KMS-11 (cell line): ENCODE measurements around the gene XRCC6.

Experiments
- H2AFZ ChIP-seq: fragments of 200-600 bp; sonication (generic); 2 replicates; pipeline ENCODE4 v1.6.1; 2016; ENCODE audit warnings: antibody characterized with exemption, mixed run types, low read depth
- H3K27ac ChIP-seq: fragments of 200-600 bp; sonication (generic); 2 replicates; pipeline ENCODE4 v1.6.1; 2016; ENCODE audit warnings: mild to moderate bottlenecking, mixed run types
- H3K27me3 ChIP-seq: fragments of 200-600 bp; sonication (generic); 2 replicates; pipeline ENCODE4 v1.6.1; 2017; ENCODE audit warnings: mild to moderate bottlenecking, low read depth, mixed run types, moderate library complexity; ENCODE audit not compliant: insufficient read depth
- H3K36me3 ChIP-seq: fragments of 200-600 bp; sonication (generic); 2 replicates; pipeline ENCODE4 v1.6.1; 2017; ENCODE audit warnings: mild to moderate bottlenecking, mixed run types; ENCODE audit not compliant: insufficient read depth
- H3K4me1 ChIP-seq: fragments of 200-600 bp; sonication (generic); 2 replicates; pipeline ENCODE4 v1.6.1; 2016; ENCODE audit warnings: mild to moderate bottlenecking, low read depth, mixed run types; ENCODE audit not compliant: poor library complexity, severe bottlenecking
- H3K4me2 ChIP-seq: fragments of 200-600 bp; sonication (generic); 2 replicates; pipeline ENCODE4 v1.7.0; 2016; ENCODE audit warnings: mild to moderate bottlenecking, mixed run types
- H3K4me3 ChIP-seq: fragments of 200-600 bp; sonication (generic); IDR thresholded peaks from 2 replicates; pipeline ENCODE4 v1.6.1; 2017; ENCODE audit warnings: low read depth, low read length, mixed read lengths; ENCODE audit not compliant: insufficient read depth
- H3K79me2 ChIP-seq: fragments of 200-600 bp; sonication (generic); 2 replicates; pipeline ENCODE4 v1.6.1; 2016; ENCODE audit warnings: low read depth, mixed run types; ENCODE audit not compliant: insufficient read depth
- H3K9ac ChIP-seq: fragments of 200-600 bp; sonication (generic); 2 replicates; pipeline ENCODE4 v1.6.1; 2016; ENCODE audit warnings: mild to moderate bottlenecking, mixed run types
- H4K20me1 ChIP-seq: fragments of 200-600 bp; sonication (generic); 2 replicates; pipeline ENCODE4 v1.6.1; 2016; ENCODE audit warnings: mild to moderate bottlenecking, mixed run types; ENCODE audit not compliant: insufficient read depth
- CTCF ChIP-seq: fragments of 200-600 bp; sonication (generic); conservative IDR thresholded peaks from 2 replicates; pipeline ENCODE4 v1.6.1; 2017; ENCODE audit warnings: low read depth, mild to moderate bottlenecking, antibody characterized with exemption, low read length, moderate library complexity, mixed read lengths

The XRCC6 gene

GRCh38 chr22:41579297-41579996 is 41.6 kb upstream of the XRCC6 start:
- Histone ChIP-seq H3K4me1 (peaks cover 11% of the 10 kb centered on the region), H3K27ac (no peak overlapping the region), H3K9ac (no peak overlapping the region), H2AFZ (no peak overlapping the region), H4K20me1 (no peaks in the 10 kb centered on the region), H3K79me2 (no peaks in the 10 kb centered on the region), H3K27me3 (no peaks in the 10 kb centered on the region), H3K4me2 (no peak overlapping the region), H3K4me3 (no peak overlapping the region), H3K36me3 (no peaks in the 10 kb centered on the region)
- no peak for TF ChIP-seq CTCF

DNA sequence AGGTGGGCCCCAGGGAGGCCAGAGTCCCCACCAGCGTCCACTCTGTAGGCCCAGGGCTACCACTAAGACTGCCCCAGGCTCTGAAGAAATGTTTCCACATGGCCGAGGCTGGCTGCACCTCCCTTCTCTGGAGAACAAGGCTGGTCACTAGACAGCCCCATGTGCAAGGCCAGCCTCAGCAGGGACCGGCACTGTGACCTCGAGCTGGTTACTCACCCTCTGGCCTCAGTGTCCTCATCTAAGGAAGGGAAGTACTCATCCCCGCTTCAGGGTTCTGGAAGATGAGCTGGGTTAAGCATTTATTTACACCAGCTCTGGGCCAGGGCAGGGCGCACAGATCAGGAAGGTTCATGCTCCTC is 41.1 kb upstream of the XRCC6 start:
- no peak overlapping the region for H3K27ac ChIP-seq
- no peak for TF ChIP-seq CTCF
- no peak overlapping the region for H3K4me3 ChIP-seq
- H3K9ac ChIP-seq: no peak overlapping the region
- no peaks in the 10 kb centered on the region for H4K20me1 ChIP-seq
- H3K36me3 ChIP-seq: no peaks in the 10 kb centered on the region
- H3K4me1 ChIP-seq: peaks cover 11% of the 10 kb centered on the region
- H3K27me3 ChIP-seq: no peaks in the 10 kb centered on the region
- H2AFZ ChIP-seq: no peak overlapping the region
- no peaks in the 10 kb centered on the region for H3K79me2 ChIP-seq
- H3K4me2 ChIP-seq: no peak overlapping the region

DNA sequence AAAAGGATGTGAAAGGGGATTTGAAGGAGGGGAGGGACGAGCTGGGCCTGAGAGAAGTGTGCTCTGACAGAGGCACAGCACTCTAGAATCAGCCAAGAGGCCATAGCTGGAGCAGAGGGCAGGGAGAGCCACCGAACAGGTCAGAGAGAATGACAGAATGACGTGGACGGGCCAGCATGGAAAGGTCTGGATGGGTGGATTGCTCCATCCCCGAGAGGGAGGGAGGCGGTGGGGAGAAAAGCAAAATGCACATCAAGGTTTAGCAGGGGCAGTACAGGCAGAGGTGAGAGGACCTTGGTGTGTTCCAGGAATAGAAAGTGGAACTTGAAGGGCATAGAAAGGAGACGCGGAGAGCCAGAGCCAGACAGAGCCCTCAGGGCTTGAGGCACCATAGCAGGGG is 38.4 kb upstream of the XRCC6 start:
- H3K79me2 ChIP-seq: no peaks in the 10 kb centered on the region
- H2AFZ ChIP-seq: no peak overlapping the region
- H3K4me2 ChIP-seq: no peak overlapping the region
- no peak for TF ChIP-seq CTCF
- H3K36me3 ChIP-seq: no peaks in the 10 kb centered on the region
- H3K27me3 ChIP-seq: no peaks in the 10 kb centered on the region
- H4K20me1 ChIP-seq: no peaks in the 10 kb centered on the region
- H3K4me1 ChIP-seq: peaks cover 11% of the 10 kb centered on the region
- no peak overlapping the region for H3K4me3 ChIP-seq
- no peak overlapping the region for H3K27ac ChIP-seq
- no peak overlapping the region for H3K9ac ChIP-seq

DNA sequence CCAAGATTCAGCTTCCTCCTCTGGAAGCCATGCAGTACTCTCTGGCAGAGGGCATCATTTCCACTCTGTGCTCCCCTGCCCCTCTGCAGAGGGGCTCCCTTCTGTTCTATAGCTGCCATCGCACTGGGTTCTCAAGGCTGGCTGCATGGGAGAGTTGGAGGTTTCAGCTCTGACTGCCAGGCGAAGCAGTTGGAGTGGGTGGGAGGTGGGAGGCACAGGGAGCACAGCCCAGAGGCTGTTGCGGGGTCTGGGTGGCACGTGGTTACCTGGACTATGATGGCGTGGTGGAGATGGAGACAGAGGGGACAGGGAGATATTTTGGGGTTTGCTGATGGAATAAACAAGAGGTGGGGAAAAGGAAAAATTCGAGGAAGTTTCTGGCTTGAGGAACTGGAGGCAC is 36.2 kb upstream of the XRCC6 start:
- Histone ChIP-seq H2AFZ (no peak overlapping the region), H3K79me2 (no peaks in the 10 kb centered on the region), H3K9ac (no peak overlapping the region), H3K4me1 (peaks cover 19% of the 10 kb centered on the region), H3K4me2 (no peak overlapping the region), H3K36me3 (no peaks in the 10 kb centered on the region), H3K27ac (no peak overlapping the region), H4K20me1 (no peaks in the 10 kb centered on the region), H3K27me3 (no peaks in the 10 kb centered on the region), H3K4me3 (no peak overlapping the region)
- no peak for TF ChIP-seq CTCF
